ENCODE measurements around the gene NELFCD. TPM values are rescaled to one million over a fixed set of nuclear protein-coding genes. Genes with fewer than 3 reads are reported as not detected.
A peak's percentile ranks its signal among the peaks of the same experiment; 100 is the strongest.

NELFCD gene
- total RNA-seq, 2 donors from 2014 or later: 55.0 to 85.2 TPM

GRCh38 chr20:59033093-59033492 is 52.0 kb downstream of the NELFCD start:
- Histone ChIP-seq H3K36me3 (no peaks in the 10 kb centered on the region), H3K27ac (peak overlapping the region; percentile 84), H3K4me1 (replicated peaks) (peaks cover 7% of the 10 kb centered on the region), H3K27me3 (replicated peaks; ENCODE audit: insufficient read depth) (no peaks in the 10 kb centered on the region), H3K9me3 (no peaks in the 10 kb centered on the region), H3K4me3 (peak overlapping the region in 1 of 2 donors; percentile 66)
- no peak for DNase-seq (ENCODE audit: low spot score)
- TF ChIP-seq POLR2AphosphoS5 (IDR thresholded peaks at IDR 0.05) (no peak), POLR2A (IDR thresholded peaks at IDR 0.05) (no peak), CTCF (IDR thresholded peaks at IDR 0.05) (no peak)
- intact Hi-C loops (cut with DNase I): loop anchor here (5.0 kb wide), 3 partner anchors 51 to 141 kb away; partner anchors contain the start of gene NELFCD
- WGBS: 96% methylated on average over 1 of the region's 1 CpG

DNA sequence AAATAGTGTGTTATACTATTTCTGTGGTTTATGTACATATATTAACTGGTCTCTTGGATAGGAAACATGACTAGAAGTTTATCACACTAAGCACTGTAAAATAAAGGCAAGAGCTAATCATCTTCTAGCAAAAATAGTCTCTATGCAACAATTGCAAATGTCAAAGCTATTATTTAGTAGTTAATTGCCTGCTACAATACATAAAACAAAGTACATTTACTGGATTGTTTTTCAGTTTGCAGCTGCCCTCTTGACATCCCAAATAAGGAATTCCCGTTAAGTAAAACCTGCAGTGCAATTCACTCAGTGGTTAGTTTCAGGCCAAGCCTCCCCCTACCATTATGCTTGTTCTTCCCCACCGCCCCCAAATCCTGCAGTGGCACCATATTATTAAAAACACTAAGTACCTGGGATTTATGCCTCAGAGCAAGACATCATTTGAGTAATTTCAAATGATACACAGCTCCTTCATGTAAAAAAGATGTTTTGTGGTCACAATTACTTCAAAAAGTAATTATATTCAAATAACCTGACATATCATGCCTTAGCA is 52.6 kb downstream of the NELFCD start:
- DNase-seq (ENCODE audit: low spot score): no peak
- H3K4me3 ChIP-seq: no peak overlapping the region
- no peaks in the 10 kb centered on the region for H3K36me3 ChIP-seq
- no peak for TF ChIP-seq CTCF (IDR thresholded peaks at IDR 0.05)
- H3K27me3 ChIP-seq (replicated peaks; ENCODE audit: insufficient read depth): no peaks in the 10 kb centered on the region
- intact Hi-C loops (cut with DNase I): loop anchor here (5.0 kb wide), 3 partner anchors 51 to 141 kb away; partner anchors contain the start of gene NELFCD
- WGBS: 88% methylated on average over 2 of the region's 2 CpGs
- no peak overlapping the region for H3K27ac ChIP-seq
- H3K4me1 ChIP-seq (replicated peaks): peaks cover 7% of the 10 kb centered on the region
- H3K9me3 ChIP-seq: no peaks in the 10 kb centered on the region

DNA sequence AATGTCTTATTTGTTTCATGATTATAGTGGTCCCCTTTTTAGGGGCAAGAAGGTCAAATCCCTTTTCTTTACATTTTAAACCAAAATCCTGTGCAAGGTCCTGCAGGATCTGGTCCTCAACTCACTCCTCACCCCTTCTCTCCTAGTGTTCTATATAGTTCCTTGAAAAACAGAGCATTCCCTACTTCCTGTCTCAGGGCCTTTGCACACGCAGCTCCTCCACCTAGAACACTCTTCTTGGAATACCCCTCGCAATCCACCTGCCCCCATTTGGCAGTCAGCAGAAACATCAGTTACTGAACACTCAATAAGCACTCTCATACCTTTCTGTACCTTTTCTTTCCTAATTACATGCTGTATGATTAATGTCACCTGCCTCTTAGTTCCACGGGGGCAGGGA is 54.3 kb downstream of the NELFCD start:
- WGBS: 100% methylated on average over 3 of the region's 3 CpGs
- no peak for DNase-seq (ENCODE audit: low spot score)
- intact Hi-C loops (cut with DNase I): no loop called here
- peaks cover 10% of the 10 kb centered on the region for H3K4me1 ChIP-seq (replicated peaks)
- no peaks in the 10 kb centered on the region for H3K9me3 ChIP-seq
- H3K27ac ChIP-seq: no peak overlapping the region
- TF ChIP-seq CTCF (IDR thresholded peaks at IDR 0.05): no peak
- TF ChIP-seq POLR2A (IDR thresholded peaks at IDR 0.05): no peak
- no peak for TF ChIP-seq POLR2AphosphoS5 (IDR thresholded peaks at IDR 0.05)
- H3K27me3 ChIP-seq (replicated peaks; ENCODE audit: insufficient read depth): no peaks in the 10 kb centered on the region
- H3K36me3 ChIP-seq: no peaks in the 10 kb centered on the region
- H3K4me3 ChIP-seq: no peak overlapping the region

DNA sequence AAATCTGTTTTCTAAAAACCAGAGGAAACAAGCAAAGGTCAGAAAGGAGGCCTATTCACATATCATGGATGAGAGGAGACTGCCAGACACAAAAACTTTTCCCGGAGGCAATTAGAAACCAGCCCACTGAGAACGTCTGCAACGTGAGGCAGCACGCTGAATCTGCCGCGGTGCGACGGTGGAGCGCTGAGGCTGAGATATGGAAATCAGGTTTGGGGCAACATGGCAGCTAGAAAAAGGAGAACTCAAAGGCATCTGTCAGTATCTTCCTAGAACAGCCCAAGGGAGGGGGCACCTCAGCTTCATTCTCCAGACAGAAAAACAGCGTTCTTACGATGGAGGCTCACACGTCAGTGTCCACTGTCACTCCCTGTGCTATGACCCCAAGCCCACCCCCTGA is 56.3 kb downstream of the NELFCD start:
- 90% methylated on average over 12 of the region's 12 CpGs for WGBS
- Histone ChIP-seq H3K36me3 (no peaks in the 10 kb centered on the region), H3K27me3 (replicated peaks; ENCODE audit: insufficient read depth) (no peaks in the 10 kb centered on the region), H3K9me3 (no peaks in the 10 kb centered on the region), H3K4me1 (replicated peaks) (peaks cover 4% of the 10 kb centered on the region), H3K4me3 (no peak overlapping the region), H3K27ac (no peak overlapping the region)
- TF ChIP-seq POLR2A (IDR thresholded peaks at IDR 0.05) (no peak), CTCF (IDR thresholded peaks at IDR 0.05) (no peak), POLR2AphosphoS5 (IDR thresholded peaks at IDR 0.05) (no peak)
- intact Hi-C loops (cut with DNase I): no loop called here
- DNase-seq (ENCODE audit: low spot score): no peak

GRCh38 chr20:59039233-59039632 is 58.2 kb downstream of the NELFCD start:
- no peak for DNase-seq (ENCODE audit: low spot score)
- Histone ChIP-seq H3K9me3 (no peaks in the 10 kb centered on the region), H3K27ac (no peak overlapping the region), H3K4me3 (no peak overlapping the region), H3K27me3 (replicated peaks; ENCODE audit: insufficient read depth) (no peaks in the 10 kb centered on the region), H3K4me1 (replicated peaks) (peaks cover 4% of the 10 kb centered on the region), H3K36me3 (no peaks in the 10 kb centered on the region)
- 41% methylated on average over 1 of the region's 1 CpG for WGBS
- intact Hi-C loops (cut with DNase I): no loop called here
- TF ChIP-seq POLR2AphosphoS5 (IDR thresholded peaks at IDR 0.05) (no peak), POLR2A (IDR thresholded peaks at IDR 0.05) (no peak), CTCF (IDR thresholded peaks at IDR 0.05) (no peak)
